Inflammatory macrophage (primary cell): ENCODE data around the gene ARID5B.

Experiments
- DNase-seq, 2 donors: peaks; one replicate each; pipeline ENCODE4 v3.0.0-alpha.2; 2020 to 2022

ARID5B gene

DNA sequence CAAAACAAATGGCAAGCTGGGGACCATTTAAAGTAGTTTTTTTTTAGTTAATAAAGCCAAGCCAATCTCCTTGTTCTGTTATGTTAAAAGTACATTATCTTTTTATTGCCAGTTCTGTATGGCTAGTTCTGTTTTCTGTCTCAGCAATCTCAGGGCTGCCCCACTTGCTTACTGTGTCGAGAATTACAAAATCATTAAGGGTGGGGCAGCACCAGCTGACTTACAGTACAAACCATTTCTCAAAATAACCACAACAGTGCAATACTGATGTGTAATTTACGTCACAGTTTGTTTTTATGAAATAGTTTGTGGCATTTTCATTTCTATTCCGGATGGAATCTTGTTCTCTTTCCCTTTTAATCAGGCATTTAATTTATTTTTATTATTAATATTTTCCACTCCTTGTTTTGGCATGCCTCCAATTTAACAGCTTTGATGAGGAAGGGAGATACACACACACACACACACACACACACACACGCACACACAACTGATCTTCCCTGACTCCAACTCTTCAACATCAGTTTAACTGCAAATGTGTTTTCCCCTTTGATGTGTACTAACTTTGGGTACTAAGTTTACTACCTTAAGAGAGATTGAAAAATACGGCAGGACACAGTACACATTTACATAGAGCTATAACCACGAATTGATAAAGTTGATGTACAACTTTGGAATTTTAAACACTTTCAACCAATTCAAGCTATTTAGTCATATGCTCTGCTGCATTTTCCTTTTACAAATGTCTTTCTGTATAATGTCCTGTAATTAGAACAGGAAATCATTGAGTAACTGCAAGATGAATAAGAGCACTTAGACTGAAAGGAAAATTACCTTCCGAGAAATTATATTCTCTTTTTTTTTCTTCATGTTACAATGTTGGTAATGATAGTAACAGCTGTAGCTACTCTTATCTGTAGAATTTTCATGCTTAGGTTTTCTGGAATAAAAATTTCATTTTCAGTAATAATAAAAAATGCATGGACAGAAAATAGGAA, 91.5 kb downstream of the ARID5B start:
- peak; percentile 91 to 97 for DNase-seq

GRCh38 chr10:61993711-61994401, 92.4 kb downstream of the ARID5B start:
- no peak for DNase-seq

GRCh38 chr10:61994405-61995219, 93.1 kb downstream of the ARID5B start:
- no peak for DNase-seq

GRCh38 chr10:61995220-61995503, 93.7 kb downstream of the ARID5B start:
- DNase-seq: no peak

DNA sequence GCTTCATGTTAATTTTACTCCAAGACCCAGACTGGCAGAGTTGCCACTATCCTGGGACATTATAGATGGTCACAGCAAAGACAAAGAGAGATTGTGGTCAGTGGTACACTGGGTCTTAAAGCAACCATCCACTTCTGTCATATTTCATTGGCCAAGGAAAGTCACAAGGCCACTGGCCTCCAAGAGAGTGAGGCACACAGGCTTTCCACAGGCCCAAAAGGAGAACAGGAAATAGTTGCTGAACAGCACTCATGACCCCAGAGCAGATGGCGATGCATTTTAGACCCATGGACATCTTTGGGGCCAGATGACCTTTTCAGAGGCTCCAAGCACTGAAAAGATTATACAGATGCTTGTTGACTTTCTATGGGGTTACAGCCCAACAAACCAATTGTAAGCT, 97.4 kb downstream of the ARID5B start:
- peak; percentile 29 to 48 for DNase-seq

DNA sequence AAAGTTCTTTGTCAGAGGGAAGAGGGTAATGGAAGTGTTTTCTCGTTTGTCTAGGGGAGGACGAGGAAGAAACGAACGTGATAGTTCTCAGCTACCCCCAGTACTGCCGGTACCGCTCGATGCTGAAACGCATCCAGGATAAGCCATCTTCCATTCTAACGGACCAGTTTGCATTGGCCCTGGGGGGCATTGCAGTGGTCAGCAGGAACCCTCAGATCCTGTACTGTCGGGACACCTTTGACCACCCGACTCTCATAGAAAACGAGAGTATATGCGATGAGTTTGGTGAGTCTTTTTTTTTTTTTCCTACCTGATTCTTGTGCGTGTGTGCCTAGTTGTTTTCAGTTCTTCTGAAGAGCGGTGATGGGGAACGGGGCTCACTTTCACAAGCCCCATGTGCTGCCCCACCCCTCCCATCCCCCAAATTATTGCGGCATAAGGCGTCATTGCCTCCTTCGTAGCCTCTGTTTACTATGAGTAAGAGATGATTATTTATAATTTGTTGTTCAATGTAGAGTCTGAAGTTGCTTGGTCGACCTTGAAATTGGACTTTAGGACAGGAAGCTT, 98.6 kb downstream of the ARID5B start:
- no peak for DNase-seq

GRCh38 chr10:62000726-62001125, 99.2 kb downstream of the ARID5B start:
- DNase-seq: no peak

GRCh38 chr10:62001898-62002297, 100.4 kb downstream of the ARID5B start:
- no peak for DNase-seq

- no peak for DNase-seq
Measured at GRCh38 chr10:62002753-62003152, 101.3 kb downstream of the ARID5B start.

- DNase-seq: no peak
Measured at GRCh38 chr10:62004042-62004441, 102.5 kb downstream of the ARID5B start.

DNA sequence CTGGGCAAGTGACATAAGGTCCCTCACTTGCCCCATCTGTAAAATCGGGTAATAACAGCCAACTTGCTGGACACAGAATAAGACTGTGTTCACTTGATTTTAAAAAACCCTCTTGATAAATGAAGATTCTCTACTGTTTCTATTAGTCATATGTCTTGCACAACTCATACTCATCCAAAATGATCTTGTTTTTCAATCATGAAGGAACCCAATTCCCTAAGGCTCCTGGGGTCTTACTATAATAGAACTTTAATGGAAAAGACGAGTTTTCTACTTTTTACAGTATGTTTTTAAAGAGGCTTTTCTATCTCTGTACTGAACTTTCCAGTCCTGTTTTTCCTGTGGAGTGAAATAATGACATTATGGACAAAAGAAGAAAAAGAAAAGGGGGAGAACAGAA, 103.8 kb downstream of the ARID5B start:
- DNase-seq: no peak

GRCh38 chr10:62005687-62006086, 104.2 kb downstream of the ARID5B start:
- no peak for DNase-seq

GRCh38 chr10:62007145-62007544, 105.6 kb downstream of the ARID5B start:
- DNase-seq: no peak

- DNase-seq: no peak
Measured at GRCh38 chr10:62008196-62008595, 106.7 kb downstream of the ARID5B start.

DNA sequence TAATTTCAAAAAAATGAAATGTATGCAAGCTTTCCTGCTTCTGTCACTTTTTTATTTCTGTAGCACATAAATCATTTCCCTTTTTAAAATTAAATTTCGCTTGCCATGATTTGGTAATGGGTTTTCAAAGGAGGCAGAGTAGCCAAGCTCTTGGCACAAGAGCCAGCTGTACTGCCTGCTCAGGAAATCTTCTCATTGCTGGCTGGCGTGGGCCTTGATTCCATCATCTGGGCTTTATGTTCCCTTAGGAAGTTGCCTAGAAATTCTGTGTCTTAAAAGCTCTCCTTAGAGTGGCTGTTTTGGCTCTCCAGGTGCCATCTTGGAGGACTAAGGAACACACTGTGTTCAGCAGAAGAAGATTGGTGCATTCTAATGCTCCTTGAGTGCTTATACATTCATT, 107.4 kb downstream of the ARID5B start:
- no peak for DNase-seq

DNA sequence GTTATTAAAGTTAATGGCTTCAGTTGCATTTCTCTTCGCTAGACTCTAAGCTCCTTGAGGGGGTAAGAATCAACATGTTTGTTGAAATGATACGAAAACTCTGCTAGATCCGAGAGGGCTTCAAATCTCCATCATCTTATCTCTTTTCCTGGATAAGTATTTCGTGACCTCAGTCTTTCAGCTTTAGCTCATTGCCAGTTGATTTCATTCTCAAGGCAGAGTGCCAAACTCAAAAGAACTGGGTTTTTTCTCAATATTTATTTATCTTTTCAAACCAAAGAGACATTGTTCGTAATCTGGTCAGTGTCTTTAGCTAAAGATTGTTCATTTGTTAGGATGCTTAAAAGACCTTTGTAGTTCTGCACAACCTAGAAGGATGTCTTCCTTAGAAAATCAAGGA, 108.9 kb downstream of the ARID5B start:
- DNase-seq: no peak

DNA sequence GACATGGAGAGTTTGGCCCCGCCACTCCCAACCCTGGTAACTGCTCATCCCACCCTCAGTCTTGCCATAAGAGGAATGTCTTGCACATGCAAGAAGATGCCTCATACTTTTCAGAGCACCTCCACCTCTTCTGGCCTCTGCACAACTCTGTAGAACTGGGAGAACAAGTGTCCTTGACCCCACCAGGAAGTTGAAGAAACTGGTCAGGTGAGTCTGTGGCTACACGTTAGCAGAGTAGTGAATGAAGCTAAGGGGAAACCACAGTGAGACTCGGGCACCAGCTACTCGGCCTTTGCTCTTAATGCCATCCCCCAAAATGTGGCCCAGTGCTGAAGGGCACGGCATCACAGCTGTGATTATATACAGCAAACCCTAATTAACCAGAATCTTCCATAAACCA, 110.1 kb downstream of the ARID5B start:
- DNase-seq: no peak

DNA sequence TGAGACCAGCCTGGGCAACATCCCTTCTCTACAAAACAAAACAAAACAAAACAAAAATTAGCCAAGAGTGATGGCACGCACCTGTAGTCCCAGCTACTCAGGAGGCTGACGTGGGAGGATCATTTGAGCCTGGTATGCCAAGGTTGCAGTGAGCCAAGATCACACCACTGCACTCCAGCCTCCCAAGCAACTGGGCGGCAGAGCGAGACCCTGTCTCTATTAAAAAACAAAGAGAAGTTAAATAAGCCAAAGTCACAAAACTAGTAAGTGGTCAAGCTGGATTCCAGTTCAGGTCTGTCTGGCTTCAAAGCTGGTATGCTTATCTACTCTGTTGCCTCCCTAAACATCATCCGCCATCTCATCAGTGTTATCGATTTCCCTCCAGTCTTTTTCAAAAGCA, 110.8 kb downstream of the ARID5B start:
- DNase-seq: no peak

DNA sequence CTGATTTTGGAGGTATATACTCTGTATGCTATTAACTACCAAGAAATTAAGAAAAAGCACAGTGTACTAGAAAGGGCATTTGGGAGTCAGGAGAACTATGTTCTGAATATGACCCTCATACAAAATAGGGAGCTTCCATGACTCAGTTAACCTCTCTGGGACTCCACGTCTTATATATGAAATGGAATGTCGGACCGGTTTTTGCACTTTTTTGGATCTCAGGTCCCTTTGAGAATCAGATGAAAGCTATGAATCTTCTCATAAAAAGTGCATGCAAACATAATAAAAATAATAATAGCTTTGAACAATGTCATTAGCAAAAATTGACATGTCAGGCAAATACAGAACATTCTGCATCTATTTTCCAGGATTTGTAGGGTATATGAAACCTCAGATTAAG, 113.0 kb downstream of the ARID5B start:
- DNase-seq: no peak

DNA sequence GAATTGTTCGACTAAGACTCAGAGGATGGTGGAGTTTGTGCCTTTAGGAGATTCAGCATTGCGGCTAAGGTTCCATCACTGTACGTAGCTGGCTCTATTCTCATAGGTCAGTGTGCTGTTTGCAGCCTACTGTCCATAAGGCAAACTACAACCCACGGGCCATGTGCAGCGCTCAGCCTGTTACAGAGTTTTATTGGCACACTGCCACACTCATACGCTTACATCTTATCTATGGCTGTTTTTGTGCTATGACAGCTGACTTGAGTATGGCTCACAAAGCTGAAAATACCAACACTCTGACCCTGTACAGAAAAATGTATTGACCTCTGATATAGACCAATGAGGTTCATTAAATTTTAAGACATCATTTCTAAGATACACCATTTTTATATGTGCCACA, 114.5 kb downstream of the ARID5B start:
- peak in 1 of 2 donors; percentile 12 for DNase-seq

DNA sequence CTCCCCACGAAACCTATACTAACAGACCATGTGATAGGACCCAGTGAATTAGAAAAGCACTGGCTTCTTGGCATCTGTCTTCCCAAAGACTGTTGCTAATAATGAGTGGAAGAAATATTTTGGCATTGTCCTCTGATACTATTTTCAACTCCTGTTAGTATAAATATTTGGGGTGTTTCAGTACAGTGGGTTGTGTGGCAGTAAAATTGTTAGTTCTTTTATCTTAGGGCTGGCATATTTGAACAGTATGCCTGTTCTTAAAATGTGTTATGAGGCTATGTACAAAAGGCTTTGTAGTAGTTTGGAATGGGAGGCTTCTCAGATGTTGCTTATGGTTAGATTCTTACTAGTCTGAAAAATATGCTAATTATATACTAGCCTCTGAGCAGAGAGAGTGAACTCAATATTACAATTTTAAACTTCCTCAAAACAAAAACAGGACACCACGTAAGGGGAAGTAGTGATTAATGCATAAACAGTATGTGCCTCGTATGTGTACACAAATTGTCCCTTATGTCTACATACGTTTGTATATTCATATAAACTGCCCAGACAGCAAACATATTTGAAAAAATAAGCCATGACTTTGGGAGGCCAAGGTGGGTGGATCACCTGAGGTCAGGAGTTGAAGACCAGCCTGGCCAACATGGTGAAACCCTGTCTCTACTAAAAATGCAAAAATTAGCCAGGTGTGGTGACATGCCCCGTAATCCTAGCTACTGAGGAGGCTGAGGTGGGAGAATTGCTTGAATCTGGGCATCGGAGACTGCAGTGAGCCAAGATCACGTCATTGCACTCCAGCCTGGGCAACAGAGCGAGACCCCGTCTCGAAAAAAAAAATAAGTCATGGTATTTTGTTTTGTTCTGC, 115.4 kb downstream of the ARID5B start:
- DNase-seq: peak; percentile 53 to 87

DNA sequence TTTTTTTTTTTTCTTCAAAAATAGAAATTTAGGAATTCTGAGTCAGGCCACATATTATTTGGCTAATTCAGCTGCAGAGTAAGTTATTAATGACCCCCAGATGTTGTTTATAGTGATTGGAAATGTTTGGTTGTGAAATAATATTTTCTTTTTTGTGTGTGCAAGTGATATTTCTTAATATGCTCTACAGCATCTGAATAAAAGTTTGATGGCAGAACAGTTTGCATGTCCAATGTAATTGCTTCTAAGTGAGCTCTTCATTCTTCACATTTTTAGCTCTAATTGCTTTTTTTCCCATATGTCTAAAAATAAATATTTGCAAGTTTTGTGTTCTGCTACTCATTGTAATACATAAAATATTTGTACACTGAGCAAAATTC, 116.0 kb downstream of the ARID5B start:
- DNase-seq: no peak
